Measurements from ENCODE around the gene RYR1. TPM values are rescaled to one million over a fixed set of nuclear protein-coding genes. Genes with fewer than 3 reads are reported as not detected.

RYR1 gene
- polyA plus RNA-seq, 1 of the 3 experiments (the other 2 are of a cell fraction): under 0.01 TPM

GRCh38 chr19:38457202-38457601 lies 23.7 kb downstream of the RYR1 start (continued):
- TF ChIP-seq TEAD4 (IDR thresholded peaks at IDR 0.05; ENCODE audit: borderline replicate concordance, insufficient read depth) (no peak), FOXJ3 (CRISPR knock-in tag; IDR thresholded peaks at IDR 0.05) (no peak), MEF2A (IDR thresholded peaks at IDR 0.05; ENCODE audit: borderline replicate concordance, low read depth) (no peak), GABPA (IDR thresholded peaks at IDR 0.05; ENCODE audit: low read depth) (no peak), POLR2AphosphoS5 (IDR thresholded peaks at IDR 0.05; ENCODE audit: low read depth, low read length) (no peak), JUND (IDR thresholded peaks at IDR 0.05) (no peak), EZH2phosphoT487 (IDR thresholded peaks at IDR 0.05; ENCODE audit: borderline replicate concordance, low read depth) (no peak)
- TF ChIP-seq, protein P1, sequence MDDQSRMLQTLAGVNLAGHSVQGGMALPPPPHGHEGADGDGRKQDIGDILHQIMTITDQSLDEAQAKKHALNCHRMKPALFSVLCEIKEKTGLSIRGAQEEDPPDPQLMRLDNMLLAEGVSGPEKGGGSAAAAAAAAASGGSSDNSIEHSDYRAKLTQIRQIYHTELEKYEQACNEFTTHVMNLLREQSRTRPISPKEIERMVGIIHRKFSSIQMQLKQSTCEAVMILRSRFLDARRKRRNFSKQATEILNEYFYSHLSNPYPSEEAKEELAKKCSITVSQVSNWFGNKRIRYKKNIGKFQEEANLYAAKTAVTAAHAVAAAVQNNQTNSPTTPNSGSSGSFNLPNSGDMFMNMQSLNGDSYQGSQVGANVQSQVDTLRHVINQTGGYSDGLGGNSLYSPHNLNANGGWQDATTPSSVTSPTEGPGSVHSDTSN (IDR thresholded peaks at IDR 0.05): no peak

DNA sequence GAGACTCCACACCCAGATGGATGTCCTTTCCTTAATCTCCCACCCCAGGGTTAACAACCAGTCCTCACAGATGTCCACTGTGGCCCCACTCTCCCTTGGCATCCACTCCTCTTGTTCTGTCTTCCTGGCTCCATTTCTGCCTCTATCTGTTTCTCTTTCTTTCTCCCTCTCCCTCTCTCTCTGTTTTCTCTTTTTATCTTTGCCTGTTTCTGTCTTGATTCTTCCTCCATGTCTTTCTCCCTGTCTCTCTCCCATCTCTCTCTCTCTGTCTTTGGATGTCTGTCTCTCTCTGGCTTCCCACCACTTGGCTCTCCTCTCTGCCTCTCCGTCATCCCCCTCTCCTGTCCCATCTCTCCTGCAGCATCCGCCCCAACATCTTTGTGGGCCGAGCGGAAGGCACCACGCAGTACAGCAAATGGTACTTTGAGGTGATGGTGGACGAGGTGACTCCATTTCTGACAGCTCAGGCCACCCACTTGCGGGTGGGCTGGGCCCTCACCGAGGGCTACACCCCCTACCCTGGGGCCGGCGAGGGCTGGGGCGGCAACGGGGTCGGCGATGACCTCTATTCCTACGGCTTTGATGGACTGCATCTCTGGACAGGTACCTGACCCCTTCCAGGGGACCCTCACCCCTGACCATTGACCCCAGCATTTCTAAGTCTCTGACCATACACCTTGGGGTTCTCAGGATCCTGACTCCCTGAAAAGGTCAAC lies 24.4 kb downstream of the RYR1 start:
- Histone ChIP-seq H3K9me3 (no peaks in the 10 kb centered on the region), H3K27me3 (ENCODE audit: insufficient read depth) (no peaks in the 10 kb centered on the region), H3K9ac (no peak overlapping the region), H3K4me2 (no peak overlapping the region), H3F3A (replicated peaks; ENCODE audit: insufficient read depth) (no peaks in the 10 kb centered on the region), H3K79me2 (ENCODE audit: insufficient read depth) (no peaks in the 10 kb centered on the region), H3K9me2 (no peaks in the 10 kb centered on the region), H3K4me3 (ENCODE audit: low read depth in 2 of 2, low read length in 1 of 2) (no peak overlapping the region), H2AFZ (ENCODE audit: low read depth) (no peak overlapping the region), H3K4me1 (ENCODE audit: control insufficient read depth in 1 of 2, insufficient read depth in 2 of 2, low read depth in 1 of 2, low read length in 1 of 2) (no peaks in the 10 kb centered on the region), H3K36me3 (replicated peaks in 1 of 2; ENCODE audit: control insufficient read depth in 1 of 2, insufficient read depth in 2 of 2, low read length in 1 of 2) (no peaks in the 10 kb centered on the region), H4K20me1 (ENCODE audit: insufficient read depth) (no peaks in the 10 kb centered on the region), H3K27ac (ENCODE audit: low read depth in 2 of 2, low read length in 1 of 2) (no peak overlapping the region)
- DNase-seq: no peak
- TF ChIP-seq EZH2phosphoT487 (IDR thresholded peaks at IDR 0.05; ENCODE audit: borderline replicate concordance, low read depth) (no peak), TAF1 (IDR thresholded peaks at IDR 0.05; ENCODE audit: borderline replicate concordance, low read depth, low read length) (no peak), YY1 (IDR thresholded peaks at IDR 0.05; ENCODE audit: low read depth) (no peak), SIN3A (IDR thresholded peaks at IDR 0.05; ENCODE audit: borderline replicate concordance, low read depth, low read length) (no peak)
- TF ChIP-seq, protein P2, sequence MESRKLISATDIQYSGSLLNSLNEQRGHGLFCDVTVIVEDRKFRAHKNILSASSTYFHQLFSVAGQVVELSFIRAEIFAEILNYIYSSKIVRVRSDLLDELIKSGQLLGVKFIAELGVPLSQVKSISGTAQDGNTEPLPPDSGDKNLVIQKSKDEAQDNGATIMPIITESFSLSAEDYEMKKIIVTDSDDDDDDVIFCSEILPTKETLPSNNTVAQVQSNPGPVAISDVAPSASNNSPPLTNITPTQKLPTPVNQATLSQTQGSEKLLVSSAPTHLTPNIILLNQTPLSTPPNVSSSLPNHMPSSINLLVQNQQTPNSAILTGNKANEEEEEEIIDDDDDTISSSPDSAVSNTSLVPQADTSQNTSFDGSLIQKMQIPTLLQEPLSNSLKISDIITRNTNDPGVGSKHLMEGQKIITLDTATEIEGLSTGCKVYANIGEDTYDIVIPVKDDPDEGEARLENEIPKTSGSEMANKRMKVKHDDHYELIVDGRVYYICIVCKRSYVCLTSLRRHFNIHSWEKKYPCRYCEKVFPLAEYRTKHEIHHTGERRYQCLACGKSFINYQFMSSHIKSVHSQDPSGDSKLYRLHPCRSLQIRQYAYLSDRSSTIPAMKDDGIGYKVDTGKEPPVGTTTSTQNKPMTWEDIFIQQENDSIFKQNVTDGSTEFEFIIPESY (IDR thresholded peaks at IDR 0.05; ENCODE audit: borderline replicate concordance, low read depth): no peak
- TF ChIP-seq, protein P3, sequence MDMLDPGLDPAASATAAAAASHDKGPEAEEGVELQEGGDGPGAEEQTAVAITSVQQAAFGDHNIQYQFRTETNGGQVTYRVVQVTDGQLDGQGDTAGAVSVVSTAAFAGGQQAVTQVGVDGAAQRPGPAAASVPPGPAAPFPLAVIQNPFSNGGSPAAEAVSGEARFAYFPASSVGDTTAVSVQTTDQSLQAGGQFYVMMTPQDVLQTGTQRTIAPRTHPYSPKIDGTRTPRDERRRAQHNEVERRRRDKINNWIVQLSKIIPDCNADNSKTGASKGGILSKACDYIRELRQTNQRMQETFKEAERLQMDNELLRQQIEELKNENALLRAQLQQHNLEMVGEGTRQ (IDR thresholded peaks at IDR 0.05; ENCODE audit: borderline replicate concordance, low read depth, low read length): no peak
- ChIA-PET POLR2A (no interaction called here), CTCF (no interaction called here)
- WGBS (ENCODE audit: low lambda C conversion rate): 59% methylated on average over 15 of the region's 15 CpGs

Data from SK-N-SH (cell line).